ENCODE results near the gene PAX1.

DNA sequence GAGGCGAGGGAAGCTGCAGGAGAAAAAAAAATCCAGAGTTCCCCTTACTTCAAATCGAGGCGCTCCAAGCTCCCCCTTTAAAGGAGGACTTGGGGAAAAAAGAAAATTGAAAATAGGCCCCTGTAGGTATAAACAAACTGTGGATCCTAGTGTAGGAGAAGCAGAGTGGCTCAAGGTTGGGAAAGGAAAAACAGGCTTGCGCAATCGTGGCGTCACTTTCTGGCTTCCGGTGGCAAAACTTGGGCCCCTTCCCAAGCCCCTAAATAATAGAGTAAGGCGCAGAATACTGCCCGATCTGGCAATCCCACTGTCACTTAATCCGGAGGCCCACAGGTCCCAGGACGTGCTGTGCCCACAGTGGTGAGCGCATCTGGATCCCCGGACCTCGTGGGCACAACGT is 8.0 kb downstream of the PAX1 start:
- TF ChIP-seq, protein P1, sequence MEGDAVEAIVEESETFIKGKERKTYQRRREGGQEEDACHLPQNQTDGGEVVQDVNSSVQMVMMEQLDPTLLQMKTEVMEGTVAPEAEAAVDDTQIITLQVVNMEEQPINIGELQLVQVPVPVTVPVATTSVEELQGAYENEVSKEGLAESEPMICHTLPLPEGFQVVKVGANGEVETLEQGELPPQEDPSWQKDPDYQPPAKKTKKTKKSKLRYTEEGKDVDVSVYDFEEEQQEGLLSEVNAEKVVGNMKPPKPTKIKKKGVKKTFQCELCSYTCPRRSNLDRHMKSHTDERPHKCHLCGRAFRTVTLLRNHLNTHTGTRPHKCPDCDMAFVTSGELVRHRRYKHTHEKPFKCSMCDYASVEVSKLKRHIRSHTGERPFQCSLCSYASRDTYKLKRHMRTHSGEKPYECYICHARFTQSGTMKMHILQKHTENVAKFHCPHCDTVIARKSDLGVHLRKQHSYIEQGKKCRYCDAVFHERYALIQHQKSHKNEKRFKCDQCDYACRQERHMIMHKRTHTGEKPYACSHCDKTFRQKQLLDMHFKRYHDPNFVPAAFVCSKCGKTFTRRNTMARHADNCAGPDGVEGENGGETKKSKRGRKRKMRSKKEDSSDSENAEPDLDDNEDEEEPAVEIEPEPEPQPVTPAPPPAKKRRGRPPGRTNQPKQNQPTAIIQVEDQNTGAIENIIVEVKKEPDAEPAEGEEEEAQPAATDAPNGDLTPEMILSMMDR (conservative IDR thresholded peaks at IDR 0.05; ENCODE audit: low read depth in 2 of 2), result no peak
- TF ChIP-seq EZH2 (IDR thresholded peaks at IDR 0.05; ENCODE audit: low read depth, unreplicated experiment) (peak; percentile 25), EZH2phosphoT487 (IDR thresholded peaks at IDR 0.05; ENCODE audit: unreplicated experiment) (no peak), POLR2AphosphoS5 (IDR thresholded peaks at IDR 0.05; ENCODE audit: low read depth) (no peak), ZNF114 (CRISPR knock-in tag; IDR thresholded peaks at IDR 0.05) (no peak), CREB1 (CRISPR knock-in tag; IDR thresholded peaks at IDR 0.05; ENCODE audit: low read depth) (peak; percentile 53; the same call in 1 of the 2 replicates), STAT1 (IDR thresholded peaks at IDR 0.05; ENCODE audit: unreplicated experiment) (no peak), JUNB (IDR thresholded peaks at IDR 0.05; ENCODE audit: unreplicated experiment) (no peak)
- TF ChIP-seq, protein P2, sequence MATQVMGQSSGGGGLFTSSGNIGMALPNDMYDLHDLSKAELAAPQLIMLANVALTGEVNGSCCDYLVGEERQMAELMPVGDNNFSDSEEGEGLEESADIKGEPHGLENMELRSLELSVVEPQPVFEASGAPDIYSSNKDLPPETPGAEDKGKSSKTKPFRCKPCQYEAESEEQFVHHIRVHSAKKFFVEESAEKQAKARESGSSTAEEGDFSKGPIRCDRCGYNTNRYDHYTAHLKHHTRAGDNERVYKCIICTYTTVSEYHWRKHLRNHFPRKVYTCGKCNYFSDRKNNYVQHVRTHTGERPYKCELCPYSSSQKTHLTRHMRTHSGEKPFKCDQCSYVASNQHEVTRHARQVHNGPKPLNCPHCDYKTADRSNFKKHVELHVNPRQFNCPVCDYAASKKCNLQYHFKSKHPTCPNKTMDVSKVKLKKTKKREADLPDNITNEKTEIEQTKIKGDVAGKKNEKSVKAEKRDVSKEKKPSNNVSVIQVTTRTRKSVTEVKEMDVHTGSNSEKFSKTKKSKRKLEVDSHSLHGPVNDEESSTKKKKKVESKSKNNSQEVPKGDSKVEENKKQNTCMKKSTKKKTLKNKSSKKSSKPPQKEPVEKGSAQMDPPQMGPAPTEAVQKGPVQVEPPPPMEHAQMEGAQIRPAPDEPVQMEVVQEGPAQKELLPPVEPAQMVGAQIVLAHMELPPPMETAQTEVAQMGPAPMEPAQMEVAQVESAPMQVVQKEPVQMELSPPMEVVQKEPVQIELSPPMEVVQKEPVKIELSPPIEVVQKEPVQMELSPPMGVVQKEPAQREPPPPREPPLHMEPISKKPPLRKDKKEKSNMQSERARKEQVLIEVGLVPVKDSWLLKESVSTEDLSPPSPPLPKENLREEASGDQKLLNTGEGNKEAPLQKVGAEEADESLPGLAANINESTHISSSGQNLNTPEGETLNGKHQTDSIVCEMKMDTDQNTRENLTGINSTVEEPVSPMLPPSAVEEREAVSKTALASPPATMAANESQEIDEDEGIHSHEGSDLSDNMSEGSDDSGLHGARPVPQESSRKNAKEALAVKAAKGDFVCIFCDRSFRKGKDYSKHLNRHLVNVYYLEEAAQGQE (IDR thresholded peaks at IDR 0.05; ENCODE audit: unreplicated experiment), result no peak

Data from GM23338 (cell line).